DMS153 (cell line): ENCODE data around the gene RAPGEF6.
"Not testable (repeated sequence)": the region's sequence is repeated elsewhere in the genome, so short reads cannot be mapped to it uniquely, and the experiment has no call there.

Experiments used
- DNase-seq: peaks from one replicate; lab custom pipeline; 2025; lab: John Stamatoyannopoulos, UW

Gene RAPGEF6

DNA sequence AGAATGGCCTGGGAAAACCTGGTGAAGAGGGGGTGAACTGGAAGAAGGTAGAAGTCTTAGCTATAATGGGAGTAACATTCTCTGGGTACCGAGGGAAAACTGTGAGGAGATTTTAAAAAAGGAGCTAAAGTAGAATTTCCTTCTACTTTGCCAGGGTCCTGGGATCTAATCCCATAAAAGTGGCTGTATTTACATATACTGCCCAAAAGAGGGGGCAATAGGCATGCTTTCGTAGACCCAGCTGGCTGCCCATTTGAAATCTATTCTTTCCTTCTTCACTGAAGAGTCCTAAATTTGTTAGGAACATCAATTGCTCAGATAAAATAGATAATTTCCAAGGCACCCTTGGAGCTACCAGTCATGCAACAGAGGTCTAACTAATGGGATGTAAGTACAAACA, 212.0 kb downstream of the RAPGEF6 start:
- DNase-seq, result no peak

DNA sequence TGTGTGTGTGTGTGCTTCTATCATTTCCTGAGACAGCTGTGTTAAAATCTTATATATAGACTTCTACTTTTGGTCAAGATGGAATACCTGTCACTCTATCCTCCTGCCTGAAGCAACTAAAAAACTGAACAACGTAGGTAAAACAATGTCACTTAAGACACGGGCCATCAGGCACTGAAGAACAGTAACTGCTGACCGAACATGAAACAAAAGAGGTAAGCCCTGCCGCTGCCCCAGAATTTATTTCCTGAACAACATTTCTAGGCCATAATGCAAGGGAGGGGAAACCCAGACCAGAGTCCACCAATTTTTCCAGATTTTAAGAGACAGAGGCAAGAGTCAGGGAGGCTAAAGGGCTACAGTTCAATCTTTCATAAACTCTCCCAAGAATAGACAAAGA, 215.2 kb downstream of the RAPGEF6 start:
- no peak for DNase-seq

DNA sequence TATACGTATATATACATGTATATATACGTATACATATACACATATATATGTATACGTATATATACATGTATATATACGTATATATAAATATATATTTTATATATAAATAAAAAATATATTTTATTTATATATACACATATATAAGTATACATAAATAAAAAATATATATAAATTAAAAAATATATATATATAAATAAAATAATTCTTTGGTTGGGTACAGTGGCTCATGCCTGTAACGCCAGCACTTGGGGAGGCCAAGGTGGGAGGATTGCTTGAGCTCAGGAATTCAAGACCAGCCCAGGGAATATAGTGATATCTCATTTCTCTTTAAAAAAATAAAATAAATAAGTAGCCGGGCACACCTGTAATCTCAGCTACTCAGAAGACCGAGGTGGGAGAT, 216.2 kb downstream of the RAPGEF6 start:
- no peak for DNase-seq

DNA sequence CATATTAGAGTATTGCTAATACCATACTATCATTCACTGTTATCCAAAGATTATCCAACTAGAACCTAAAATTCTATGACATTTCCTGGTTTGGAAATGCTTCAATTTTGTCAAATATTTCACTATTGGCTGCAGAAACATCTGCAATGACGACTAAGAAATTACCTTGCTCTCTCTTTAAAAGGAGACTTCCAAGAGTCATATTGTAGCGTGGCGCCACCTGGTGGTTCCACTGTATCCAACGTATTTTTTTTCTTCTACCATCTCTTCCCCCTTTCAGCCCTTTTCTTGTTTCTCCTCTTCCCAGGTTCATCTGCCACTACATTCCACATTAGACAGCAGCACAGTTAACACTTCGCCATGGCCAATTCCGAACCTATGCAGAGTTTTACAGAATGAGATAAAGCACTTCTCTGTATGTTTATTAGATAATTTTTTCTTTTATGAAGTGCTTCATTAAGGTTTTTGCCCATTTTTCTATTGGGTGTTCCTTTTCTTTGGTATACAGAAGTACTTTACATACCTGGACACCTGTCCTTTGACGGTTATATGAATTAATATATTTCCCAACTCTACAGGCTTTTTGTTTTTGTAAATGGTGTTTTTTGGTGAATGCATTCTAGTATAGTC, 217.7 kb downstream of the RAPGEF6 start:
- DNase-seq, result no peak

DNA sequence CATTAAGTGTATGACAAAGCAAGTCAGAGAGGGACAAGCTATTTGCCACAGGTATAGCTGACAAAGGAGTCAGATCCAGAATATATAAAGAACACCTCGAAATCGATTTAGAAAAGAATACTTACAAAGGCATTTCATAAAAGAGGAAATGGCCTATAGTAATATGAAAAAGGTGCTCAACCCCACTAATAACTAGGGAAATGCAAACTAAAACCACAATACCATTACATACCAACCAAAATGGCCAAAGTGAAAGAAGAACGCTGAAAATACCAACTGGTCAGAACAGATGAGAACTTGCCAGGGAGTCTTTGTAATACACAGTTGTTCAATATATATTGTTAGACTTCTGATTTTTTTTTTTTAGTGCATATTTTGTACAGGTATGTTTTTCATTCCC, 218.3 kb downstream of the RAPGEF6 start:
- no peak for DNase-seq

DNA sequence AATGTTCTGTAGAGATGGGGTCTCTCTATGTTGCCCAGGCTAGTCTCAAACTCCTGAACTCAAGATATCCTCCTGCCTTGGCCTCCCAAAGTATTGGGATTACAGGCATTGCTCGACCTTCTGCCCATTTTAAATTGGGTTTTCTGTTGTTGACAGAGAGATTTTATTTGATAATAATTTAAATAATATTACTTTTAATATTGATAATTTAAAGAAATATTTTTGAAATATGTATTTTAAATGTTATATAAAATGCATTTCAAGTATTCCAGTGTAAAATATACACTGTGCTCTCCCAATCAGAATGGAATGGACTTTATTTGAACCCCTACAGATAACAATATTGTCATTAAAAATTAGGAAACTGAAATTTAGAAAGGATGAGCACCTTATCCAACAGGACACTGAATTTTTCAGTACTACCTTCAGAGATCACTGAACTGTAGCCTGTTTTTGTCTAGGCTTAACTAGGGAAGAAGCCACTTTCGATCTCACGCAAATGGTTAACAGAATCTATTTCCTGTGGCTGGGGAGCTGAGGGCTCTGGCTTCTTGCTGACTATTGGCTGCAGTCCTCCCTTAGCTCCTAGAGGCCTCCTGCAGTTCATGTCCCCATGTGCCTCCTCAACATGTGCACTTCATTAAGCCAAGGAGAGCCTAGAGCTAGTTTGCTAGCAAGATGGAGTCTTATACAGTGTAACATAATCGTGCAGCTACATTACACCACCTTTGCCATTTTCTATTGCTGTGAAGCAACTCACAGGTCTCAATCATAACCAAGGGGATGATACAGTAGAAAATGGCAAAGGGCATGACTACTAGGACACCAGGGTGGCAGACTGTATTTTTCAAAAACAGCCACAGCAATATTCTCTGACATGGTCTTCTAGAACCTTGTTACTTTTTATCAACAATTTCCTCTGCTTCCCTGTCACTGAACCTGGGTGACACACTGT, 221.1 kb downstream of the RAPGEF6 start:
- DNase-seq, result no peak

DNA sequence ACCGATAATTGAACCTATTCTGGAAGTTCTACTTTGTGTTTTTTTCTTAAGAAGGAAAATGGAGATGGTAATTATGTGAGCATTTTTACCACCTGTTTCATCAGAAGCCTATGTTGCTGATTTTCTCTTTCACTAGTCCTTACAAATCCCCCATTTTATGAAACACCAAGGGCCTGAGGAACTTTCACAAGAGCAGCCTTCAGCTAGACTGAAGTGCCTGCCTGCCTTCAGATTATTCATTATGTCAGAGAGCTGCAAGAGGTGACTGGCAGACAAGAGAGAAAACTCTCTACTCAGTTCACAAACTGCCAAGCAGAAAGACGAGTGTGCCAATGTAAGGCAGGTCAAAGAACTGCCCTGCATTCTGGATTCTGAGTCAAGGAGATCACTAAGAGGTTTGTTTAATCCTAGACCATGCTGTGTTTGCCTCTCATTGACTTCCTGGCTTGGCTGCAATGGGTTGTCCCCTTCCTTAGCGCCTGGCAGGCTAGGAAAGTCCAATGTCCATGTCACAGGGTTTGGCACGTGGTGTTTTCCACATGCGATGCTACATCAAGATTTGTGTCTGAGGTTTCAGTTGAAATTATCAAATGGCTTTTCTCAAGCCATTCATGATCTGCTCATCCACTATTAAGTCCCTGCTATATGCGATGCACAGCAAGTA, 227.9 kb downstream of the RAPGEF6 start:
- no peak for DNase-seq

DNA sequence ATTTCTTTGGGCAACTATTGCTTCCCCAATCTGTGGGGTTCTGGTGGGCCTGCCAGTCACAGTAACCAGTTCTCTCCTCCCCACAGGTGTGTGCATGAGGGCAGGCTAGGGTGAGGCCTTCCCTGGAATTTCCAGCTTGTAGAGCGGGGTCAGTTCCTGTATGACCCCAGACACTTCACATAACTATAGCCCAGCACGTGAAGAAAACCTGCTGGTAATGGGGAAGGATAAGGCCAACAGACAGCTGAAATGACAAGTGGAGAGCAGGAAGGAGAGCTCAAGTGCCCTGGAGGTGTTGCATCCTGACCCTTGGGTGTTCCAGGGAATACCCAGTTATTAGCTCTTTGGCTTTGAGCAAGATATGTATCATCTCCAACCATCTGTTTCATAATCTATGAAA, 229.0 kb downstream of the RAPGEF6 start:
- DNase-seq, result no peak

DNA sequence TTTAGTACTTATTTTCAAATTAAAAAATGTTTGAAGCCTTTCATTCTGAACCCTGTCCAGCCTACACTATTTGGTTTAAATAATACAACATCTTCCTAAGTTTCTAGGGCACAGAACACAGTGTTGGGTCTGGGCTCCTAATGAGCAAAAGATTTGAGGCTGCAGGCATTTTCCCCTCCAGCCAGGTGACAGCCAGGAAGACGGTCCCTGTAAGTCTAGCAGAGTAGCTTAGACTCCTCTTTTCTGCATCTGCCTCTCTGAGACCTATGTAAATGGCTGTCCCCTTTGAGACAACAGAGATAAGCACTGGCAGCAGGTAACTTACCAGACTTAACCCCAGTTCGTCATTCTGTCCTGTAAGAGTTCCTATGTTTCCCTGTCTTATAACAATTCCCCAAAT, 229.4 kb downstream of the RAPGEF6 start:
- DNase-seq, result no peak

DNA sequence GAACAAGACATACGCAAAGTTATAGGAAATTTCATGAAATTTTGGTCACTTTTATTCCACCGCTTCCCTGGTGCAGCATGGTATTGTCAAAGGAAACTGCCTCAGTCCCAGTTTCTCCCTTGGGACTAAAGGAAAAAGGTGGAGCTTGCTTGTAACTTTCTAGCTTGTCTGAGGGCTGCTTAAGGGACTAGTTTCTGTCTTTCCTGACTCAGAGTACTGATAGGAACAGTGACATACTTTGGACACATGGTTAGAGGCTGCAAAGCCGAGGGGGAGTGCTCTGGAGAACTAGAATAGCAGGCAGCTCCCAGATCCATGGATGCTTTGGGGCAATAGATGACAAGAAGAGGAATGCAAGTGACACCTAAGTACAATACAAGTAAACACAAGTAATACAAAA, 234.4 kb downstream of the RAPGEF6 start:
- DNase-seq, result no peak

DNA sequence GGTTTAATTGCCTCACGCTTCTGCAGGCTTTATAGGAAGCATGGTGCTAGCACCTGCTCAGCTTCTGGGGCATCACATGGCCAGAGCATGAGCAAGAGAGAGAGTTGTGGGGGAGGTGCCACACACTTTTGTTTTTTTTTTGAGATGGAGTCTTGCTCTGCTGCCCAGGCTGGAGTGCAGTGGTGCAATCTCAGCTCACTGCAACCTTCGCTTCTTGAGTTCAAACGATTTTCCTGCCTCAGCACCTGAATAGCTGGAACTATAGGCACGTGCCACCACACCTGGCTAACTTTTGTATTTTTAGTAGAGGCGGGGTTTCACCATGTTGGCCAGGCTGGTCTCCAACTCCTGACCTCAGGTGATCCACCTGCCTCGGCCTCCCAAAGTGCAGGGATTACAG, 236.0 kb downstream of the RAPGEF6 start:
- not testable (repeated sequence) for DNase-seq

DNA sequence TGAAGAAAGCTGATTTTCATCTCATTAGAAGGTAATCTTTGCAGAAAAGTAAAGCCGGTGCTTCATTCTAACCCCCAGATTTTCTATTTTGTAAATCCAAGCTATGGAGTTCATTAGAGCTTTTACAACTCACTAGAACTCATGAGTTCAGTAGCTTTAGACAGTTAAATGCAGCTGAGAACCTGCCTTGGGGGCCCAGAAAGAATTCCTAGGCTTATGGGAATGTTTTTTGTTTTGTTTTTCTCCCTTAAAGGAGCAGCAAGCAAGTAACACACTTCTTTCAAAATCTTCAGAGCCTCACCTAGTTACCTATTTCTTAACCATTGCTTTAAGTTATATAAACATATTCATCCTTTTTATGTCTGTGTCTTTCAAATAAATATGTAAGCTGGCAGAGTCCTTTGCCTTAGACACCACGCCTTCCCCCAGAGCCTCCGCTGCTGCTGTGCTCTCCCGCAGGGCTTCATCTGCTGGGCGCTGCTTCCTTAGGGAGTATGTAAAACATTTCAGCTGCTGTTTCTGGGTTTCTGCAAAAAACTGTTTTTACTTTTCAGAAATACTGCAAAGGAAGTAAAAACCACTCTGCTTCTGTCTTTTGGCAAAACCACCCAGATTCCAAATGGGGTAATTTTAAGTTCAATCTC, 238.3 kb downstream of the RAPGEF6 start:
- no peak for DNase-seq

DNA sequence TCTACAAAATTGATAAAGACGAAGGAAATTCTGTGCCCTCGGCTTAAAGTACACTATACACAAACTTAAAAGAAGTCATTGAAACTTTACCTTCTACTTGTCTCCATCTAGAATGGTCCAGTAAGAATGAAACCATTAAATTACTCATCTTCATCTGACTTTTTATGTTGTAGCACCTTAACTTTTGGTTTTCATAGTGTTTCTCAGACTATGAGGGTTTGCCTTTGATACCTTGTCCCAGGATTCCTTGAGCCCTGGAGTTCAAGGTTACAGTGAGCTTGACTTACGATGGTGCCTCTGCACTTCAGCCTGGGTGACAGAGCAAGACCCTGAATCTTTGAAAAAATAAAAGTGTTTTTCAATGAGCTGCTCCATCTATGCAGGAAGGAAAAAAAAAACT, 239.0 kb downstream of the RAPGEF6 start:
- DNase-seq, result no peak

DNA sequence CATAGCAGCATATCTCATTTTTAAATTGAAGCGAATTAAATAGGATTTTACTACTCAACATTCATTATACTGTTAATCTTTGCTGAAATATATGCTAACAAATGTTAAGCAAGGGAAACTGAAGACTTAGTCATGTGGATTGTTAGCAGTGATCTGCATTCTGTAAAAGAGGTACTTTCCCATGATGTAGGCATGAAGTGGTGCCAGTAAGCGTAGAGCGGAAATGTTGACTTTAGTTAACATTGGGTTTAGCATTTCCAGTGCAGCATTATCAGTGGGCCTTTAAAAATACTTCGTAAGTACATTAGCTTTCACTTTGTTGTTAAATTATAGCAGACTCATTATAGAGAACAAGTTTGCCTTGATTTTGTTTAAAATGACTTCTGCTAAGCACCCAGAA, 240.9 kb downstream of the RAPGEF6 start:
- DNase-seq, result no peak

DNA sequence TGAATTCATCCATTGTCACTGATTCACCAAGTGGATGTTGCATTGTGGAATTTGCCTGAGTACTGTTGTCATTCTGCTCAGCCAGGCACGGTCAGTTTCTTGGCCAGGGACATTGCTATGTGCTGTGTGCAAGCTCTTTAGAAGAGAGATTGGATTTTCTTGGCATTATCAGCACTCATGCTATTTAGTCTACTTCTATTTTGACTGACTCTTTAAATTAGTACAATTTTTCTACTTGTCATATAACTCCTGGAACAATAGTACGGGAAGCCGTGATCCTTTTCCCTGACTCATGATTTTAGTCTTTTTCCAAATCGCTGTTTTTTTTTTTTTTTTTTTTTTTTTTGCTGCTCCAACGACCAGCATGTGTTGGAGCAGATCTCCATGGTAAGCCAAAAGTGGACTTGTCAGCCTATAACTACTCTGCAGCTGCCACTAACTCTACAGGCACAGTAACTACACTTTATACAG, 241.5 kb downstream of the RAPGEF6 start:
- no peak for DNase-seq

DNA sequence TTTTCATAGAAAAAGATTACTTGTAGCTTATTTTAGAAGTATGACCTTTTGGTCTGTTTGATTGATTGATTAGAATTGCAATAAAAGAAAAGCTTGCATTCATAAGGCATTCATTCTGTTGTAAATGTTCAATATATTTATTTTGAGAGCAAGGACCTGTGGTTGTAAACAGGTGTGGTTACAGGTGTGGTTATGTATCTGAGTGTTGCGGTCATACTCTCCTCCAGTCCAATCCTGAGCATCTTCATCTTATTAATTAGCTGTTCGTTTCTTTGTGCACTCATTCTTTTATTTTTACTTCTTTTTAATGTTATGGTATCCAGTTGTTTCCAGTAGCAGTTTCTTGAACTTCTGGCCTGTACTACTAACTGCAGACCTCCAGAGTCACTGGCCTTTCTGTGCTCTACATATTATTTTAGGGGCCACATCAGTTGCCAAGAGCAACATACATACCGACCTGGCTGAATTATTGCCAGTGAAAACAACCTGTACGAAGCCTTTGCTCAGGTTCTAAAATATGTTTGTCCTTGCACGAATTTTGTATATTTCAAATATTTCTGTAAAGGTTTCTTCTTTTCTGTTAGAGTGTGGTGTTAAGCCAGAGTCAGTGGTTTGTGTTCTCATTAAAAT, 242.4 kb downstream of the RAPGEF6 start:
- DNase-seq, result no peak

DNA sequence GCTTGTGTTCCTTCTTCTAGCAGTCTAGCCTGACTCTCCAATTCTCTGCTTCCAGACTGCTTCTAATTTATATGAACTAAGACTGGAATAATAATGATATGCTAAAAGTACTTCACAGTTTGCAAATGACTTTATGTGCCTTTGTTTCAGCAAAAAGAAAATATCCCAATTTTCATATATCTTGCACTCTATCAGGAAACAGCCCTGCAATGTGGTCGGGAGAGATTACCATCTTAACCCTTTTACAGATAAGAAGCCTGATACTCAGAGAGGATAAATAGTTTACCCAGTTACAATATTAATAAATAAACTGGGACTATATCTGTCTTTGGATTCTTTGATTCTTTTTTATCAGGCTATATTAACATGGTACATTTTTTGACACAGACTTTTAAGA, 245.2 kb downstream of the RAPGEF6 start:
- no peak for DNase-seq

DNA sequence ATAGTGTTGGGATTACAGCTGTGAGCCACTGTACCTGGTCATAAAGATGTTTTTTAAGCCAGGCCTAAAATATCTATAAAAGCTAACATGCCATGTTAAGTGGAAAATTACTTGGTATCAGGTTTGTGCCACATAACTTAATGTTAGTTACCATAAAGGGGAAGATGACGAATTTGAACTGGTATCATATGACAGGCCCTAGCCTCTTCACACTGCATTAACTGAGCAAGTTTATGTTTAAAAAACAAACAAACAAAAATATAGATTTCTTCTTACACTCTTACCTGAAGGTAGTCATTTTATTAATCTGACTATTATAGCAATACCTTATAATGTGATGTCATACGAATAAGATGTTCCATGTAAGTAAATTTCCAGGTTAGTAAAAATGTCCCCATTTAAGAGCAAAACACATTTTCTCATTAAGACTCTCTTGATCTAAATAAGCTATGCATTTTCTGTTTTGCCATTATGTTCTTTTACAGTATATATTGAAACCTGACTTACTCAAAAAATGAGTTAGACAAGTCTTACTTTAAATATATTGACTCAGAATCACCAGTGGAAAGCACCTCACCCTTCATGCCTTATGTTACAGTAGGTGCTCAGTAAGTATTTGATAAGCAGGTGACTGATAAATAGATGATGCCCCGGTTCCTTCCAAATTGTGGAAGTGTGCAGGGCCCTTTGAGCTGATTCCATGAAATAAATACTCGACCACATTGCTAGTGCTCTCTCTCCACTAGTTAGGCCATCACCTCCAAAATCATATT, 245.7 kb downstream of the RAPGEF6 start:
- no peak for DNase-seq

DNA sequence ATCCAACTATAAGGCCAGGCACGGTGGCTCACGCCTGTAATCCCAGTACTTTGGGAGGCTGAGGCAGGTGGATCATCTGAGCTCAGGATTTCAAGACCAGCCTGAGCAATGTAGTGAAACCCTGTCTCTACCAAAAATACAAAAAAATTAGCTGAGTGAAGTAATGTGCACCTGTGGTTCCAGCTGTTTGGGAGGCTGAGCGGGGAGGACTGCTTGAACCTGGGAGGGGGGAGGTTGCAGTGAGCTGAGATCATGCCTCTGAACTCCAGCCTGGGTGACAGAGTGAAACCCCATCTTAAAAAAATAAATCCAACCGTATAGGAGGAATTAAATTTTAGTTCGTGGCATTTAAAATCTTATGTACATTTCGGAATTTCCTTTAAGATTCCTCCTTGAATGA, 247.8 kb downstream of the RAPGEF6 start:
- no peak for DNase-seq

DNA sequence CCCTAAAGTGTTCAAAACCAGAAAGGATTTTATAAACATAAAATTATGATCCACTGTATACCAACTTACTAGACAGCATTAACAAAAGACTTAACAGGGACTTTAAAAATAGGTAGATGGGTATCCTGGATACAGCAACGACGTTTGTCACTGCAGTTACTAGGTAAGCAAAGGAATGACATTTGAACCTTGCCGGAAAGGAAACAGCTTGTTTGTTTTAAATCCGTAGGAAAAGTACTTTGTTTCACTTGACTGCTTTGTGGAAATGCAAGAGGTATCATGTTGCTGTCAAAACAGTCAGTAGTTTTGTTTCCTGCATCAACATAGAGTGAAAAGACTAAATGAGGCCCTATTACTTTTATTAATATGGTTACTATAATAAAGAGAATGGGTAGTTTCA, 248.2 kb downstream of the RAPGEF6 start:
- peak; percentile 73 for DNase-seq

DNA sequence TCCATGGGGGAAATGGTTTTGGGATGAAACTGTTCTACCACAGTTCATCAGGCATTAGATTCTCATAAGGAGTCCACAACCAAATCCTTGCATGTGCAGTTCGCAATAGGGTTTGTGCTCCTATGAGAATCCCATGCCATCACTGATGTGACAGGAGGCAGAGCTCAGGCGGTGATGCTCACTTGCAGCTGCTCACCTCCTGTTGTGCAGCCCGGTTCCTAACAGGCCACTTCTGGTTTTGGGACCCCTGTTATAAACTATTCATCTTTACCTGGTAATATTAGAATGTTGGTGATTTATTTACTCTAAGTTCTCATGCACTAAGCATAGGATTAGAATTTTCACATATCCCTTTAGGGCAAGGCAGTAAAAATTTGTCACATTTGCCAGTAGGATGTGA, 248.9 kb downstream of the RAPGEF6 start:
- no peak for DNase-seq
